Ascending aorta (tissue), 2 donors: ENCODE data around the gene PADI2. TPM values are rescaled to one million over a fixed set of nuclear protein-coding genes. Genes with fewer than 3 reads are reported as not detected.

Experiments used
- DNase-seq, 2 donors: peaks; one replicate each; pipeline ENCODE4 v3.0.0-alpha.2; 2019; ENCODE audit warnings: low spot score in 2 of 2
- H3K27ac ChIP-seq, 2 donors: fragments of 200-600 bp; sonication (generic); one replicate each; pipeline ENCODE4 v1.5.1; 2016 to 2017; ENCODE audit warnings: mild to moderate bottlenecking in 1 of 2
- H3K27me3 ChIP-seq: fragments of 200-600 bp; sonication (generic); one replicate; pipeline ENCODE4 v1.5.1; 2017
- H3K36me3 ChIP-seq, 2 donors: fragments of 200-600 bp; sonication (generic); one replicate each; pipeline ENCODE4 v1.5.1; 2016
- H3K4me1 ChIP-seq, 2 donors: fragments of 200-600 bp; sonication (generic); one replicate each; pipeline ENCODE4 v1.5.1; 2016 to 2017; ENCODE audit warnings: mild to moderate bottlenecking in 1 of 2
- H3K4me3 ChIP-seq, 2 donors: fragments of 200-600 bp; sonication (generic); one replicate each; pipeline ENCODE4 v1.5.1; 2016 to 2017; ENCODE audit warnings: mild to moderate bottlenecking in 1 of 2
- H3K9me3 ChIP-seq, 2 donors: fragments of 200-600 bp; sonication (generic); one replicate each; pipeline ENCODE4 v1.5.1; 2016
- intact Hi-C: fragments of 100-400 bp; cut with DNase I; formaldehyde crosslinking; loops from one replicate; pipeline ENCODE4 v1.15.1; 2023
- total RNA-seq: library from RNA; depleted of rRNA; stranded (reverse); fragments of >200 nt; gene quantifications from one replicate; pipeline ENCODE4 v1.1.0, GENCODE V29; 2016
- TF ChIP-seq, protein P1 (sequence below), 3 experiments: fragments of 200-600 bp in 2 of 3; fragments of 450-650 bp in 1 of 3; sonication (generic) in 2 of 3; IDR thresholded peaks; one replicate each; pipeline ENCODE4 v1.5.1; 2016 to 2019; ENCODE audit warnings: antibody characterized with exemption in 3 of 3, mild to moderate bottlenecking in 1 of 3, moderate library complexity in 1 of 3

The PADI2 gene
- total RNA-seq, 1 donor from 2014 or later: 0.21 TPM

DNA sequence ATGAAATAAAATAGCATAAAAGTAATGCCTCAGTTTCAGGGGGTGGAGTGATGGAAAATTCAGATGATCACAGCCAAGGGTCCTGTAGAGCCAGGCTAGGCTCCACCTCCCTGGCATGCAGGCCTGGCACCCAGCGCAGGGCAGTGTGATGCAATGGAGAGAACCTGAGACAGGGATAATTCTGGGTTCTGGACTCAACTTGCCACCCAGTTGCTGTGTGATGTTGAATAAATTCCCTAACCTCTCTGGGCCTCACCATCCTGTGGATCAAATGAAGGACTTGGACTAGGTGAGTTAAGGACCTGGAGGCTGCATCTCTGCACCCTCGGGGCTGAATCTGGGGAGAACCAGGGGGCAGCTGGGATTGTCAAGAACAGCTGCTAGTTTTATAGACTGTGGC lies 17.0 kb downstream of the PADI2 start:
- TF ChIP-seq, protein P1, sequence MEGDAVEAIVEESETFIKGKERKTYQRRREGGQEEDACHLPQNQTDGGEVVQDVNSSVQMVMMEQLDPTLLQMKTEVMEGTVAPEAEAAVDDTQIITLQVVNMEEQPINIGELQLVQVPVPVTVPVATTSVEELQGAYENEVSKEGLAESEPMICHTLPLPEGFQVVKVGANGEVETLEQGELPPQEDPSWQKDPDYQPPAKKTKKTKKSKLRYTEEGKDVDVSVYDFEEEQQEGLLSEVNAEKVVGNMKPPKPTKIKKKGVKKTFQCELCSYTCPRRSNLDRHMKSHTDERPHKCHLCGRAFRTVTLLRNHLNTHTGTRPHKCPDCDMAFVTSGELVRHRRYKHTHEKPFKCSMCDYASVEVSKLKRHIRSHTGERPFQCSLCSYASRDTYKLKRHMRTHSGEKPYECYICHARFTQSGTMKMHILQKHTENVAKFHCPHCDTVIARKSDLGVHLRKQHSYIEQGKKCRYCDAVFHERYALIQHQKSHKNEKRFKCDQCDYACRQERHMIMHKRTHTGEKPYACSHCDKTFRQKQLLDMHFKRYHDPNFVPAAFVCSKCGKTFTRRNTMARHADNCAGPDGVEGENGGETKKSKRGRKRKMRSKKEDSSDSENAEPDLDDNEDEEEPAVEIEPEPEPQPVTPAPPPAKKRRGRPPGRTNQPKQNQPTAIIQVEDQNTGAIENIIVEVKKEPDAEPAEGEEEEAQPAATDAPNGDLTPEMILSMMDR (IDR thresholded peaks at IDR 0.05): no peak

DNA sequence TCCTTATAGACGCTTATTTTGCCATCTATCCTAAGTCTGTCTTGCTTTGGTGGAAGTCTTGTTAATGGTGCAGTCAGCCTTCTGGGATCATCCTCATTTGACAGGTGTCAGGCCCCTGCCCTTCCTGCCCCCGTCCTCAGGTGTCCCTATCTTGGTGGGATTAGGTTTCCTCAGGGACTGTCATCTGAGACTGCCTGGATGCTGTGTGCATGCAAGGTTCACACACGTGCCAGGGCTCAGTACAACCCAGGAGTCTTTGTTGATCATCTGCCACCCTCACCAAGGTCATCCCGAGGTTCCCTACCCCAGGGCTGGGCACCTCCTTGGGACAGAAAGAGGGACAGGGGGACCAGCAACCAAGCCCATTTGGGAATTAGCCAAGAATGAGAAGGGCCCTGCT lies 18.0 kb downstream of the PADI2 start:
- no peaks in the 10 kb centered on the region for H3K36me3 ChIP-seq
- H3K27ac ChIP-seq: no peak overlapping the region
- TF ChIP-seq, protein P1 (IDR thresholded peaks at IDR 0.05): no peak
- intact Hi-C loops: no loop called here
- H3K4me1 ChIP-seq: no peaks in the 10 kb centered on the region
- no peak overlapping the region for H3K4me3 ChIP-seq
- no peaks in the 10 kb centered on the region for H3K27me3 ChIP-seq
- H3K9me3 ChIP-seq: no peaks in the 10 kb centered on the region
- no peak for DNase-seq

More for the DNA sequence above, 17.0 kb downstream of the PADI2 start:
- Histone ChIP-seq H3K4me3 (no peak overlapping the region), H3K27ac (no peak overlapping the region), H3K9me3 (no peaks in the 10 kb centered on the region), H3K36me3 (no peaks in the 10 kb centered on the region), H3K4me1 (no peaks in the 10 kb centered on the region), H3K27me3 (no peaks in the 10 kb centered on the region)
- intact Hi-C loops: no loop called here
- DNase-seq: no peak

- H3K9me3 ChIP-seq: no peaks in the 10 kb centered on the region
- no peak overlapping the region for H3K4me3 ChIP-seq
- H3K4me1 ChIP-seq: no peaks in the 10 kb centered on the region
- DNase-seq: no peak
- intact Hi-C loops: no loop called here
- no peak overlapping the region for H3K27ac ChIP-seq
- H3K36me3 ChIP-seq: no peaks in the 10 kb centered on the region
- no peaks in the 10 kb centered on the region for H3K27me3 ChIP-seq
- TF ChIP-seq, protein P1 (IDR thresholded peaks at IDR 0.05): no peak
Observed at GRCh38 chr1:17099616-17100340, 19.5 kb downstream of the PADI2 start.

GRCh38 chr1:17098446-17099317 lies 20.6 kb downstream of the PADI2 start:
- no peak for DNase-seq
- no peaks in the 10 kb centered on the region for H3K4me1 ChIP-seq
- no peaks in the 10 kb centered on the region for H3K27me3 ChIP-seq
- H3K4me3 ChIP-seq: no peak overlapping the region
- intact Hi-C loops: no loop called here
- H3K27ac ChIP-seq: no peak overlapping the region
- no peaks in the 10 kb centered on the region for H3K36me3 ChIP-seq
- no peaks in the 10 kb centered on the region for H3K9me3 ChIP-seq
- TF ChIP-seq, protein P1 (IDR thresholded peaks at IDR 0.05): no peak

DNA sequence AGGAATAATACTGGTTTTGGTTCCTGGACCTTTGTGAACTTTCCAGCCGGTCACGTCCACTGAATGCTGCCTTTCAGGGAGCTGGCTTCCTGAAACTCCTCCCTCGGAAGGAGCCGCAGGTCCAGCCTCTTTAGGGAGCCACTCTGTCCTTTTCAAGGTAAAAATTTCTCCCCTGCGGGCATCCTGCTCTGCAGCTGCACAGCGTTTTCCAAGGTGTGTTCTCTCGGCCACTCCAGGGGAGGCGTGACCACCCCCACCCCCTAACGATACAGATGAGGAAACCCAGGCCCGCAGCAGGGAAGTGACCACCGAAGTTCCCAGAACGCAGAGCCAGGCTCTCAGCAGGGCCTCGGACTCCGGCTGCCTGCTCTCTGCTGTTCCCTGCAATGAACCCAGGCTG lies 21.5 kb downstream of the PADI2 start:
- intact Hi-C loops: no loop called here
- Histone ChIP-seq H3K4me1 (no peaks in the 10 kb centered on the region), H3K4me3 (no peak overlapping the region), H3K27me3 (no peaks in the 10 kb centered on the region), H3K36me3 (no peaks in the 10 kb centered on the region), H3K9me3 (no peaks in the 10 kb centered on the region), H3K27ac (no peak overlapping the region)
- DNase-seq: no peak
- TF ChIP-seq, protein P1 (IDR thresholded peaks at IDR 0.05): no peak
